ENCODE results near the gene CAMK2A. TPM values are rescaled to one million over a fixed set of nuclear protein-coding genes. Genes with fewer than 3 reads are reported as not detected.

Gene CAMK2A
- polyA plus RNA-seq, 1 of the 3 experiments (the other 2 are of a cell fraction): 0.10 TPM

DNA sequence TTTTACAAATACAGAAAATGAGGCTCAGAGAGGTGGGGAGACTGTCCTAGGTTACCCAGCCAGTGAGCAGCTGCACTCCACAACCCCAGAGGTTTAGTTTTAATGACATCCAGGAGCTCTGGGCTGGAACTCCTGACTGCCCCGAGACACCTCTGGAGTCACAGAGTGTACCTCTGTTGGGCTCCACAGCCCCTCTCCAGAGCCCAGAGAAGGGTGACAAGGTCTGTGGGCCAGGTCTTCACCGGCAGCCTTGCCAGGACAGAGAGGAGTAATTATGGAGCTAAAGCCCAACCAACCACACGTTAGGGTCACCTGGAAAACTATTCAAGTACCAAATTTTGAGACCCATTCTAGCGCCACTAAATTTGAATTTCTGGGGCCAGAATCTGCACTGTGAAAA lies 111.9 kb downstream of the CAMK2A start:
- Histone ChIP-seq H3K9me3 (no peaks in the 10 kb centered on the region), H3K79me2 (ENCODE audit: insufficient read depth) (no peaks in the 10 kb centered on the region), H3K27ac (ENCODE audit: low read depth in 2 of 2, low read length in 1 of 2) (no peak overlapping the region), H4K20me1 (ENCODE audit: insufficient read depth) (no peaks in the 10 kb centered on the region), H3F3A (replicated peaks; ENCODE audit: insufficient read depth) (no peaks in the 10 kb centered on the region), H3K4me1 (ENCODE audit: control insufficient read depth in 1 of 2, insufficient read depth in 2 of 2, low read depth in 1 of 2, low read length in 1 of 2) (no peaks in the 10 kb centered on the region; a peak in 1 of 4 replicates), H3K4me2 (no peak overlapping the region), H2AFZ (ENCODE audit: low read depth) (no peak overlapping the region), H3K9ac (no peak overlapping the region), H3K9me2 (no peaks in the 10 kb centered on the region), H3K36me3 (replicated peaks in 1 of 2; ENCODE audit: control insufficient read depth in 1 of 2, insufficient read depth in 2 of 2, low read length in 1 of 2) (no peaks in the 10 kb centered on the region), H3K27me3 (ENCODE audit: insufficient read depth) (no peaks in the 10 kb centered on the region), H3K4me3 (ENCODE audit: low read depth in 2 of 2, low read length in 1 of 2) (no peak overlapping the region)
- WGBS (ENCODE audit: low lambda C conversion rate): 81% methylated on average over 3 of the region's 4 CpGs
- ChIA-PET CTCF (interaction anchor here (0.6 to 10.7 kb wide), 5 partner anchors 9 to 265 kb away, joined by 3 to 90 read pairs (median 3); no protein-coding TSS in a partner anchor), POLR2A (no interaction called here)
- no peak for DNase-seq
- TF ChIP-seq EZH2phosphoT487 (IDR thresholded peaks at IDR 0.05; ENCODE audit: borderline replicate concordance, low read depth) (no peak), FOXM1 (IDR thresholded peaks at IDR 0.05; ENCODE audit: low read depth) (no peak), RAD21 (IDR thresholded peaks at IDR 0.05; ENCODE audit: low read length) (no peak)

DNA sequence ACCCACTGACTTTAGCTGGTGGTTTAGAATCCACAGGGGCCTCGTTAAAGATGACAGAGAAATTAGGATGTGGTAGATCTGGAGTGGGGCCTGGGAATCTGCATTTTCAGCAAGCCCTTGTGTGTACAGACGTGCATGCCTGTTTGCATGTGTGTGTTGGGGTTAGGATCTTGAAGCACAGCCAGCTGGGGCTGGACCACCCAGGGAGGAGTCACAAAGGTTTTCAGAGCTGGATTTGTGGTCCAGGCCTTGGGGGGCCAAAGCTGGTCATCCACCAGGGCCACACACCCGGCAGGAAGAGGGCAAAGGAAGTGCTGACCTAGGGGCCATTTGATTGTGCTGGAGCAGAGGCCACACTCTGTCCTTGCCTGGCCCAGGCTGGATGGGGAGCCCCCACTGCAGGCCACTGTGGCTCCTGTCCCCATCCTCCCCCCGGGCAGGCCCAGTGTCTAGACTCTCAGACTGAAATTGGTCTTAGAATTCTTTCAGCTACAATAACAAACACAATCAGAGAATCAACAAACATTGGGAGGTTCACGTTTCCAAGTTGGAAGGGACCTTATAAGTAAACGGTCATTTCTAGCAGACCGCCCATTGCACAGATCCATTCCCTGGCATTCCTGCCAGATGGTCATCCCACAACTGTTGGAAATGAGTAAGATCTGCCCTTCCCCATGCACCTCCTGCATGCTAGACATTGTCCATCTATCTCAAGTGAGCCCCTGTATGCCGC lies 112.7 kb downstream of the CAMK2A start:
- DNase-seq: no peak
- TF ChIP-seq, protein P1, sequence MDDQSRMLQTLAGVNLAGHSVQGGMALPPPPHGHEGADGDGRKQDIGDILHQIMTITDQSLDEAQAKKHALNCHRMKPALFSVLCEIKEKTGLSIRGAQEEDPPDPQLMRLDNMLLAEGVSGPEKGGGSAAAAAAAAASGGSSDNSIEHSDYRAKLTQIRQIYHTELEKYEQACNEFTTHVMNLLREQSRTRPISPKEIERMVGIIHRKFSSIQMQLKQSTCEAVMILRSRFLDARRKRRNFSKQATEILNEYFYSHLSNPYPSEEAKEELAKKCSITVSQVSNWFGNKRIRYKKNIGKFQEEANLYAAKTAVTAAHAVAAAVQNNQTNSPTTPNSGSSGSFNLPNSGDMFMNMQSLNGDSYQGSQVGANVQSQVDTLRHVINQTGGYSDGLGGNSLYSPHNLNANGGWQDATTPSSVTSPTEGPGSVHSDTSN (IDR thresholded peaks at IDR 0.05): no peak
- no peak for TF ChIP-seq ELF1 (IDR thresholded peaks at IDR 0.05)
- no peak for TF ChIP-seq FOXM1 (IDR thresholded peaks at IDR 0.05; ENCODE audit: low read depth)
- no peak for TF ChIP-seq RAD21 (IDR thresholded peaks at IDR 0.05; ENCODE audit: low read length)
- no peak for TF ChIP-seq GABPA (IDR thresholded peaks at IDR 0.05; ENCODE audit: low read depth)
- TF ChIP-seq NRF1 (IDR thresholded peaks at IDR 0.05; ENCODE audit: low read depth, low read length): no peak
- TF ChIP-seq, protein P2, sequence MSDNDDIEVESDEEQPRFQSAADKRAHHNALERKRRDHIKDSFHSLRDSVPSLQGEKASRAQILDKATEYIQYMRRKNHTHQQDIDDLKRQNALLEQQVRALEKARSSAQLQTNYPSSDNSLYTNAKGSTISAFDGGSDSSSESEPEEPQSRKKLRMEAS (IDR thresholded peaks at IDR 0.05; ENCODE audit: low read depth): no peak
- TF ChIP-seq EP300 (IDR thresholded peaks at IDR 0.05; ENCODE audit: borderline replicate concordance in 1 of 2, low read depth in 1 of 2, low read length in 1 of 2): no peak
- TF ChIP-seq, protein P3, sequence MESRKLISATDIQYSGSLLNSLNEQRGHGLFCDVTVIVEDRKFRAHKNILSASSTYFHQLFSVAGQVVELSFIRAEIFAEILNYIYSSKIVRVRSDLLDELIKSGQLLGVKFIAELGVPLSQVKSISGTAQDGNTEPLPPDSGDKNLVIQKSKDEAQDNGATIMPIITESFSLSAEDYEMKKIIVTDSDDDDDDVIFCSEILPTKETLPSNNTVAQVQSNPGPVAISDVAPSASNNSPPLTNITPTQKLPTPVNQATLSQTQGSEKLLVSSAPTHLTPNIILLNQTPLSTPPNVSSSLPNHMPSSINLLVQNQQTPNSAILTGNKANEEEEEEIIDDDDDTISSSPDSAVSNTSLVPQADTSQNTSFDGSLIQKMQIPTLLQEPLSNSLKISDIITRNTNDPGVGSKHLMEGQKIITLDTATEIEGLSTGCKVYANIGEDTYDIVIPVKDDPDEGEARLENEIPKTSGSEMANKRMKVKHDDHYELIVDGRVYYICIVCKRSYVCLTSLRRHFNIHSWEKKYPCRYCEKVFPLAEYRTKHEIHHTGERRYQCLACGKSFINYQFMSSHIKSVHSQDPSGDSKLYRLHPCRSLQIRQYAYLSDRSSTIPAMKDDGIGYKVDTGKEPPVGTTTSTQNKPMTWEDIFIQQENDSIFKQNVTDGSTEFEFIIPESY (IDR thresholded peaks at IDR 0.05; ENCODE audit: borderline replicate concordance, low read depth): no peak
- TF ChIP-seq, protein P4, sequence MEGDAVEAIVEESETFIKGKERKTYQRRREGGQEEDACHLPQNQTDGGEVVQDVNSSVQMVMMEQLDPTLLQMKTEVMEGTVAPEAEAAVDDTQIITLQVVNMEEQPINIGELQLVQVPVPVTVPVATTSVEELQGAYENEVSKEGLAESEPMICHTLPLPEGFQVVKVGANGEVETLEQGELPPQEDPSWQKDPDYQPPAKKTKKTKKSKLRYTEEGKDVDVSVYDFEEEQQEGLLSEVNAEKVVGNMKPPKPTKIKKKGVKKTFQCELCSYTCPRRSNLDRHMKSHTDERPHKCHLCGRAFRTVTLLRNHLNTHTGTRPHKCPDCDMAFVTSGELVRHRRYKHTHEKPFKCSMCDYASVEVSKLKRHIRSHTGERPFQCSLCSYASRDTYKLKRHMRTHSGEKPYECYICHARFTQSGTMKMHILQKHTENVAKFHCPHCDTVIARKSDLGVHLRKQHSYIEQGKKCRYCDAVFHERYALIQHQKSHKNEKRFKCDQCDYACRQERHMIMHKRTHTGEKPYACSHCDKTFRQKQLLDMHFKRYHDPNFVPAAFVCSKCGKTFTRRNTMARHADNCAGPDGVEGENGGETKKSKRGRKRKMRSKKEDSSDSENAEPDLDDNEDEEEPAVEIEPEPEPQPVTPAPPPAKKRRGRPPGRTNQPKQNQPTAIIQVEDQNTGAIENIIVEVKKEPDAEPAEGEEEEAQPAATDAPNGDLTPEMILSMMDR (IDR thresholded peaks at IDR 0.05): no peak
- no peak for TF ChIP-seq POLR2AphosphoS5 (IDR thresholded peaks at IDR 0.05; ENCODE audit: low read depth, low read length)
- no peak for TF ChIP-seq GATA2 (CRISPR knock-in tag; IDR thresholded peaks at IDR 0.05)
- Histone ChIP-seq H3K4me1 (ENCODE audit: control insufficient read depth in 1 of 2, insufficient read depth in 2 of 2, low read depth in 1 of 2, low read length in 1 of 2) (no peaks in the 10 kb centered on the region; a peak in 1 of 4 replicates), H4K20me1 (ENCODE audit: insufficient read depth) (no peaks in the 10 kb centered on the region), H3K27ac (ENCODE audit: low read depth in 2 of 2, low read length in 1 of 2) (no peak overlapping the region), H2AFZ (ENCODE audit: low read depth) (no peak overlapping the region), H3K4me2 (no peak overlapping the region), H3K4me3 (ENCODE audit: low read depth in 2 of 2, low read length in 1 of 2) (no peak overlapping the region), H3K9ac (no peak overlapping the region), H3K79me2 (ENCODE audit: insufficient read depth) (no peaks in the 10 kb centered on the region), H3K9me2 (no peaks in the 10 kb centered on the region), H3K36me3 (replicated peaks in 1 of 2; ENCODE audit: control insufficient read depth in 1 of 2, insufficient read depth in 2 of 2, low read length in 1 of 2) (no peaks in the 10 kb centered on the region), H3K9me3 (no peaks in the 10 kb centered on the region), H3K27me3 (ENCODE audit: insufficient read depth) (no peaks in the 10 kb centered on the region), H3F3A (replicated peaks; ENCODE audit: insufficient read depth) (no peaks in the 10 kb centered on the region)
- ChIA-PET CTCF (interaction anchor here (0.6 to 10.7 kb wide), 9 partner anchors 7 to 266 kb away, joined by 3 to 90 read pairs (median 5); partner anchors contain the start of gene CDX1), POLR2A (no interaction called here)
- 73% methylated on average over 7 of the region's 8 CpGs for WGBS (ENCODE audit: low lambda C conversion rate)
